ENCODE data around the gene ITSN1. TPM values are rescaled to one million over a fixed set of nuclear protein-coding genes. Genes with fewer than 3 reads are reported as not detected.
"Not testable (repeated sequence)": the region's sequence is repeated elsewhere in the genome, so short reads cannot be mapped to it uniquely, and the experiment has no call there.

Gene ITSN1
- 100 to 1,000 TPM in 1 of 4 donors, 10 to 100 TPM in 3; 37.0 to 123 (median 61.1) TPM for total RNA-seq

- 0 to 1% methylated on average over 21 to 59 of the region's 71 CpGs for WGBS, 2 donors (ENCODE audit: low coverage in 1 of 2)
- in situ Hi-C loops (cut with MboI; ENCODE audit: low pct_ligation_motif_present in 1 of 4, low pct_unique_long_range_greater_than_20kb in 1 of 4, low sequenced_read_pairs in 3 of 4) = no loop called here
- intact Hi-C loops (cut with DNase I; ENCODE audit: low total_unique reads) = loop anchor here (10.0 kb wide), 1 partner anchor 1703 kb away; no protein-coding TSS in a partner anchor
- no peak for TF ChIP-seq CTCF (IDR thresholded peaks at IDR 0.05)
- TF ChIP-seq POLR2A (IDR thresholded peaks at IDR 0.05) = peak; percentile 96
- TF ChIP-seq EP300 (IDR thresholded peaks at IDR 0.05; ENCODE audit: low read depth) = no peak
- peak; percentile 92 to 95 (median 95) for TF ChIP-seq POLR2AphosphoS5 (IDR thresholded peaks at IDR 0.05)
- H3K4me3 ChIP-seq = peak within 1 kb of the TSS; percentile 85 to 99 (median 90)
- DNase-seq = peak; percentile 100
- H3K4me1 ChIP-seq = peaks cover 11 to 69% (median 23%) of the 10 kb centered on the region in 4 donors
- no peaks in the 10 kb centered on the region for H3K9me3 ChIP-seq
- no peaks in the 10 kb centered on the region for H3K36me3 ChIP-seq
- H3K27ac ChIP-seq = peak within 1 kb of the TSS; percentile 93 to 97 (median 94)
- no peaks in the 10 kb centered on the region for H3K27me3 ChIP-seq
Observed at GRCh38 chr21:33642027-33642895, at the start of gene ITSN1. TSS of gene ITSN1 (plus strand) at chr21:33642501. CDS start at chr21:33718829, 76,328 bp downstream.

GRCh38 chr21:33598051-33598450 is 44.2 kb upstream of the ITSN1 start:
- no peak for DNase-seq
- peaks cover 0 to 3% of the 10 kb centered on the region in 2 donors for H3K9me3 ChIP-seq
- TF ChIP-seq POLR2AphosphoS5 (IDR thresholded peaks at IDR 0.05) (no peak), CTCF (IDR thresholded peaks at IDR 0.05) (no peak), POLR2A (IDR thresholded peaks at IDR 0.05) (no peak), EP300 (IDR thresholded peaks at IDR 0.05; ENCODE audit: low read depth) (no peak)
- no peaks in the 10 kb centered on the region for H3K4me1 ChIP-seq
- H3K27ac ChIP-seq = no peak overlapping the region
- peaks cover 0 to 61% (median 24%) of the 10 kb centered on the region in 4 donors for H3K36me3 ChIP-seq
- no peaks in the 10 kb centered on the region for H3K27me3 ChIP-seq
- WGBS, 2 donors (ENCODE audit: low coverage in 1 of 2) = 74 to 82% methylated on average over 1 of the region's 1 CpG
- H3K4me3 ChIP-seq = no peak overlapping the region
- intact Hi-C loops (cut with DNase I; ENCODE audit: low total_unique reads) (no loop called here), in situ Hi-C loops (cut with MboI; ENCODE audit: low pct_ligation_motif_present in 1 of 4, low pct_unique_long_range_greater_than_20kb in 1 of 4, low sequenced_read_pairs in 3 of 4) (no loop called here)

DNA sequence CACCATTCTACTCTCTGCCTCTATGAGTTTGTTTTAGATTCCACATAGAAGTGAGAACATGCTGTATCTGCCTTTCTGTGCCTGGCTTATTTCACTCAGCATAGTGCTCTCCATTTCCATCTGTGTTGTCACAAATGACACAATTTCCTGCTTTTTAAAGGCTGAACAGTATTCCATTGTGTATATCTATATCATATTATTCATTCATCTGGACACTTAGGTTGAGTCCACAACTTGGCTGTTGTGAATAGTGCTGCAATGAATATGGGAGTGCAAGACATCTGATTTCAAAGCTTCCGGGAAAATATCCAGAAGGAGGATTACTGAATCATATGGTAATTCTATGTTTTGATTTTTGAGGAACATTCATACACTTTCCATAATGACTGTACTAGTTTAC is 33.7 kb upstream of the ITSN1 start:
- no peaks in the 10 kb centered on the region for H3K27me3 ChIP-seq
- peaks cover 0 to 24% (median 10%) of the 10 kb centered on the region in 4 donors for H3K36me3 ChIP-seq
- no peaks in the 10 kb centered on the region for H3K4me1 ChIP-seq
- intact Hi-C loops (cut with DNase I; ENCODE audit: low total_unique reads) = no loop called here
- no peak for TF ChIP-seq EP300 (IDR thresholded peaks at IDR 0.05; ENCODE audit: low read depth)
- no peaks in the 10 kb centered on the region for H3K9me3 ChIP-seq
- H3K4me3 ChIP-seq = no peak overlapping the region
- DNase-seq = no peak
- in situ Hi-C loops (cut with MboI; ENCODE audit: low pct_ligation_motif_present in 1 of 4, low pct_unique_long_range_greater_than_20kb in 1 of 4, low sequenced_read_pairs in 3 of 4) = no loop called here
- WGBS, 2 donors (ENCODE audit: low coverage in 1 of 2) = 69 to 83% methylated on average over 1 of the region's 1 CpG
- H3K27ac ChIP-seq = no peak overlapping the region

GRCh38 chr21:33611006-33611744 is 31.1 kb upstream of the ITSN1 start:
- in situ Hi-C loops (cut with MboI; ENCODE audit: low pct_ligation_motif_present in 1 of 4, low pct_unique_long_range_greater_than_20kb in 1 of 4, low sequenced_read_pairs in 3 of 4) = no loop called here
- WGBS, 2 donors (ENCODE audit: low coverage in 1 of 2) = 93% methylated on average over 5 to 7 of the region's 7 CpGs

GRCh38 chr21:33617565-33617964 is 24.7 kb upstream of the ITSN1 start:
- DNase-seq; H3K9me3 ChIP-seq; H3K4me1 ChIP-seq; in situ Hi-C loops (cut with MboI; ENCODE audit: low pct_ligation_motif_present in 1 of 4, low pct_unique_long_range_greater_than_20kb in 1 of 4, low sequenced_read_pairs in 3 of 4); H3K27me3 ChIP-seq; intact Hi-C loops (cut with DNase I; ENCODE audit: low total_unique reads); H3K4me3 ChIP-seq; H3K27ac ChIP-seq: not testable (repeated sequence)
- peaks cover 0 to 38% (median 14%) of the 10 kb centered on the region in 4 donors for H3K36me3 ChIP-seq
- WGBS, 2 donors (ENCODE audit: low coverage in 1 of 2) = 58 to 86% methylated on average over 3 to 11 of the region's 11 CpGs

More at GRCh38 chr21:33611006-33611744, 31.1 kb upstream of the ITSN1 start:
- intact Hi-C loops (cut with DNase I; ENCODE audit: low total_unique reads) = no loop called here
- Histone ChIP-seq H3K27ac (no peak overlapping the region), H3K36me3 (peaks cover 0 to 33% (median 14%) of the 10 kb centered on the region in 4 donors), H3K27me3 (no peaks in the 10 kb centered on the region), H3K4me3 (no peak overlapping the region), H3K9me3 (no peaks in the 10 kb centered on the region), H3K4me1 (no peaks in the 10 kb centered on the region)
- TF ChIP-seq CTCF (IDR thresholded peaks at IDR 0.05) (no peak), POLR2A (IDR thresholded peaks at IDR 0.05) (no peak), EP300 (IDR thresholded peaks at IDR 0.05; ENCODE audit: low read depth) (no peak), POLR2AphosphoS5 (IDR thresholded peaks at IDR 0.05) (no peak)
- DNase-seq = no peak
